PFSK-1 (cell line): Measurements from ENCODE around the gene CAPN1.

Source experiments
- FOXP2 ChIP-seq: optimal IDR thresholded peaks from 2 replicates; pipeline ENCODE3; 2011; ENCODE audit warnings: borderline replicate concordance, control low read depth, inconsistent platforms; ENCODE audit not compliant: insufficient read depth; ENCODE audit errors: extremely low read length, extremely low read depth
- POLR2AphosphoS5 ChIP-seq: IDR thresholded peaks from 2 replicates; pipeline ENCODE4 v1.6.1; 2012; ENCODE audit warnings: low read depth, mild to moderate bottlenecking, control low read depth, low read length, moderate library complexity
- REST ChIP-seq, 2 experiments: IDR thresholded peaks; 2 replicates each; pipeline versions ENCODE4 v1.6.1 to v1.8.0; 2011 to 2012; ENCODE audit warnings: low read depth in 2 of 2, low read length in 2 of 2, control low read depth in 1 of 2, inconsistent platforms in 1 of 2, mild to moderate bottlenecking in 1 of 2, moderate library complexity in 1 of 2; ENCODE audit not compliant: insufficient read depth in 1 of 2
- SIN3A ChIP-seq: IDR thresholded peaks from 2 replicates; pipeline ENCODE4 v1.6.1; 2012; ENCODE audit warnings: mild to moderate bottlenecking, low read length, moderate library complexity, borderline replicate concordance; ENCODE audit not compliant: insufficient read depth
- TAF1 ChIP-seq: IDR thresholded peaks from 2 replicates; pipeline ENCODE4 v1.6.1; 2012; ENCODE audit warnings: low read length, control low read depth, borderline replicate concordance; ENCODE audit not compliant: insufficient read depth

DNA sequence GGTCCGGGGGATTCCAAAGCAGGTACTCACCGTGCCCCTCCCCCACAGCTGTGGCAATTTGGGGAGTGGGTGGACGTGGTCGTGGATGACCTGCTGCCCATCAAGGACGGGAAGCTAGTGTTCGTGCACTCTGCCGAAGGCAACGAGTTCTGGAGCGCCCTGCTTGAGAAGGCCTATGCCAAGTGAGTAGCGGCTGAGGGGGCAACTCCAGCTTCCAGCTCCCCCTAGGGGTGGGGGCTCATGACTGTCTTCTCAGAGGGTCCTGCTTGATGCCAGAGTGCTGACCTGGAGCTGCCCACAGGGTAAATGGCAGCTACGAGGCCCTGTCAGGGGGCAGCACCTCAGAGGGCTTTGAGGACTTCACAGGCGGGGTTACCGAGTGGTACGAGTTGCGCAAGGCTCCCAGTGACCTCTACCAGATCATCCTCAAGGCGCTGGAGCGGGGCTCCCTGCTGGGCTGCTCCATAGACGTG, 4.2 kb downstream of the CAPN1 start:
- TF ChIP-seq SIN3A (no peak), POLR2AphosphoS5 (no peak), TAF1 (no peak), REST (IDR thresholded peaks at IDR 0.05; ENCODE audit: insufficient read depth in 1 of 2, low read depth in 2 of 2, low read length in 2 of 2) (no peak), FOXP2 (no peak)
